Osteoblast (primary cell): ENCODE measurements around the gene GH1. TPM values are rescaled to one million over a fixed set of nuclear protein-coding genes. Genes with fewer than 3 reads are reported as not detected.
A peak's percentile ranks its signal among the peaks of the same experiment; 100 is the strongest.
"Not testable (repeated sequence)": the region's sequence is repeated elsewhere in the genome, so short reads cannot be mapped to it uniquely, and the experiment has no call there.

Experiments used
- DNase-seq: peaks from one replicate; pipeline ENCODE4 v3.0.0; 2011; ENCODE audit warnings: low spot score, mixed read lengths; ENCODE audit not compliant: insufficient read length; ENCODE audit errors: missing footprints
- H2AFZ ChIP-seq: 2 replicates; pipeline ENCODE4 v1.6.0; 2011; ENCODE audit warnings: mild to moderate bottlenecking, low read length
- H3K27ac ChIP-seq: 2 replicates; pipeline ENCODE4 v1.5.1; 2011; ENCODE audit warnings: mild to moderate bottlenecking, low read depth, low read length, moderate library complexity
- H3K27me3 ChIP-seq: 2 replicates; pipeline ENCODE4 v1.6.0; 2012; ENCODE audit warnings: mild to moderate bottlenecking, control low read depth, inconsistent platforms, low read length, moderate library complexity; ENCODE audit not compliant: insufficient read depth
- H3K36me3 ChIP-seq: 2 replicates; pipeline ENCODE4 v1.5.1; 2011; ENCODE audit warnings: mild to moderate bottlenecking, low read length, control low read depth, moderate library complexity; ENCODE audit not compliant: insufficient read depth
- H3K4me1 ChIP-seq: 2 replicates; pipeline ENCODE4 v1.5.1; 2011; ENCODE audit warnings: mild to moderate bottlenecking, low read length, control low read depth, moderate library complexity; ENCODE audit not compliant: insufficient read depth
- H3K4me2 ChIP-seq: 2 replicates; pipeline ENCODE4 v1.6.0; 2011; ENCODE audit warnings: mild to moderate bottlenecking, low read length; ENCODE audit not compliant: insufficient read depth
- H3K4me3 ChIP-seq: fragments of 200-600 bp; sonication (generic); 3 replicates; pipeline ENCODE4 v1.5.1; 2012; ENCODE audit warnings: mild to moderate bottlenecking, low read length, inconsistent platforms; ENCODE audit not compliant: insufficient read depth
- H3K79me2 ChIP-seq: 2 replicates; pipeline ENCODE4 v1.6.0; 2012; ENCODE audit warnings: mild to moderate bottlenecking, low read length, control low read depth, inconsistent platforms; ENCODE audit not compliant: insufficient read depth
- H3K9me3 ChIP-seq: 2 replicates; pipeline ENCODE4 v1.5.1; 2011; ENCODE audit warnings: low read depth, low read length, control low read depth
- H4K20me1 ChIP-seq: 2 replicates; pipeline ENCODE4 v1.6.0; 2012; ENCODE audit warnings: mild to moderate bottlenecking, low read length, control low read depth; ENCODE audit not compliant: insufficient read depth
- CTCF ChIP-seq: IDR thresholded peaks from 2 replicates; pipeline ENCODE4 v1.5.1; 2011; ENCODE audit warnings: mild to moderate bottlenecking, low read depth, low read length, moderate library complexity; ENCODE audit errors: extremely low read depth
- total RNA-seq: library from RNA; depleted of rRNA; stranded (reverse); fragments of >200 nt; gene quantifications from 2 replicates; pipeline ENCODE4 v1.2.3, GENCODE V29; 2012

The GH1 gene
- total RNA-seq, 1 donor: not detected

GRCh38 chr17:63927464-63928171 lies 9.0 kb upstream of the GH1 start:
- TF ChIP-seq CTCF: no peak
- no peaks in the 10 kb centered on the region for H3K79me2 ChIP-seq
- no peaks in the 10 kb centered on the region for H3K36me3 ChIP-seq
- no peaks in the 10 kb centered on the region for H4K20me1 ChIP-seq
- no peaks in the 10 kb centered on the region for H3K9me3 ChIP-seq
- no peaks in the 10 kb centered on the region for H3K4me1 ChIP-seq
- H3K4me3 ChIP-seq: no peak overlapping the region
- no peak overlapping the region for H2AFZ ChIP-seq
- no peaks in the 10 kb centered on the region for H3K27me3 ChIP-seq
- peak; percentile 67 for DNase-seq
- no peak overlapping the region for H3K27ac ChIP-seq
- no peak overlapping the region for H3K4me2 ChIP-seq

DNA sequence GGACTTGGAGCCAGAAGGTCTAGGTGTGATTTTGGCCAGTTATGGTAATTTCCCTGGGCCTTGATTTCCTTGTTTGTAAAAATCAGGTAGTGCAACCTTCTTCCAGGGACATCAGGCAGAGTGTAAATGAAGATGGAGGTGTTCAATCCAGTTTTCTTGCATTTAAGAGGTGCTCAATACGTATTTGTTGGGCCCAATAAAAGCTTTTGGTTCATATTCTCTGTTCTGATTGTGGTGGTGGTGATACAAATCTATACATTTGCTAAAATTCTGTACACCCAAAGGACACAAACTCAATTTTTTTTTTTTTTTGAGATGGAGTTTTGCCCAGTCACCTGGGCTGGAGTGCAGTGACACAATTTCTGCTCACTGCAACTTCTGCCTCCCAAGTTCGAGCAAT lies 7.5 kb upstream of the GH1 start:
- no peaks in the 10 kb centered on the region for H4K20me1 ChIP-seq
- H3K4me1 ChIP-seq: no peaks in the 10 kb centered on the region
- no peak overlapping the region for H3K27ac ChIP-seq
- no peak overlapping the region for H3K4me3 ChIP-seq
- H3K27me3 ChIP-seq: no peaks in the 10 kb centered on the region
- H3K9me3 ChIP-seq: no peaks in the 10 kb centered on the region
- no peaks in the 10 kb centered on the region for H3K79me2 ChIP-seq
- no peak overlapping the region for H3K4me2 ChIP-seq
- H3K36me3 ChIP-seq: no peaks in the 10 kb centered on the region
- no peak for TF ChIP-seq CTCF
- peak; percentile 41 for DNase-seq
- H2AFZ ChIP-seq: no peak overlapping the region

DNA sequence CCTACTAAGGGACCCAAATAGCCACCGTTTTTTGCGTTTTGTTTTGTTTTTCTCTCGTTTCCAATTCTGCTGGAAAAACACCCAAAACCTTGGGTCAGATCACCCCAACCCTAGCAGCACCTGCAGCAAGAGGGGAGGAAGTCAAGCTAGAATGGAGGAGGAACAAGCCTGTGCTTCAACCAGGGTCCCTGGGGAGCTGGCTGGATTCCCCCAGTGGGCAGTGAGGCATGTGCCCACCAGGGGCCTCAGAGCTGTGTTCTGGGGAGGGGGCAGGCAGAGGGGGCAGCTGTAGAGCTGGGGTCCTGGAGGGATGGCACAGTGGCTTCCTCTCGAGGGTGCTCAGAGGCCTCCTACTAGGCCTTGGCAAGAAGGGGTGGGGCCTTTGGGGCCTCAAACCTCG lies 7.0 kb upstream of the GH1 start:
- peak; percentile 73 for DNase-seq
- Histone ChIP-seq H3K79me2 (no peaks in the 10 kb centered on the region), H3K9me3 (no peaks in the 10 kb centered on the region), H4K20me1 (no peaks in the 10 kb centered on the region), H3K4me2 (no peak overlapping the region), H3K36me3 (no peaks in the 10 kb centered on the region), H3K4me1 (no peaks in the 10 kb centered on the region), H3K4me3 (no peak overlapping the region), H2AFZ (no peak overlapping the region), H3K27me3 (no peaks in the 10 kb centered on the region), H3K27ac (no peak overlapping the region)
- no peak for TF ChIP-seq CTCF

GRCh38 chr17:63922402-63922801 lies 3.8 kb upstream of the GH1 start:
- not testable (repeated sequence) for H3K27ac ChIP-seq, H3K4me3 ChIP-seq, DNase-seq, H3K79me2 ChIP-seq, H2AFZ ChIP-seq, H4K20me1 ChIP-seq, H3K27me3 ChIP-seq, H3K4me2 ChIP-seq, H3K4me1 ChIP-seq, H3K9me3 ChIP-seq, H3K36me3 ChIP-seq

DNA sequence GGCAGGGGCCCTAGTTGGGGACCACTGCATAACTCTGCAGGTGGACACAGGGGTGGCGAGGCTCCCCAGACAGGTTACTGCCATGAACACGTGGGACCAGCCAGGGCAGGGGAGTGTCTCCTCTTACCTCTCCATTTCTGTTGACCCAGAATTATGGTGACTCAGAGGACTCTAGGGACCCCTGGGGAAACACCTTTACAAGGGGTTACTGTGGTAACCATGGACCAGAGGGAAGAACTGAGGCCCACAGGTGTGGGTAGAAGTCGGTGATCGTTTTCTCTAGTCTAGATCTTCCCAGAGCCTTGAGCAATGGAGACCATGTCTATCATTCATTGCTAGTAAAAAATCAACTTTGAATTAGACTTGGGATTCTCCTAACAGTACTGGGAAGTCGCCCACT lies 2.1 kb upstream of the GH1 start:
- H2AFZ ChIP-seq, H3K79me2 ChIP-seq, H3K4me1 ChIP-seq, H3K27me3 ChIP-seq, H3K9me3 ChIP-seq, H4K20me1 ChIP-seq, H3K4me3 ChIP-seq, H3K27ac ChIP-seq, H3K4me2 ChIP-seq, DNase-seq, H3K36me3 ChIP-seq: not testable (repeated sequence)

DNA sequence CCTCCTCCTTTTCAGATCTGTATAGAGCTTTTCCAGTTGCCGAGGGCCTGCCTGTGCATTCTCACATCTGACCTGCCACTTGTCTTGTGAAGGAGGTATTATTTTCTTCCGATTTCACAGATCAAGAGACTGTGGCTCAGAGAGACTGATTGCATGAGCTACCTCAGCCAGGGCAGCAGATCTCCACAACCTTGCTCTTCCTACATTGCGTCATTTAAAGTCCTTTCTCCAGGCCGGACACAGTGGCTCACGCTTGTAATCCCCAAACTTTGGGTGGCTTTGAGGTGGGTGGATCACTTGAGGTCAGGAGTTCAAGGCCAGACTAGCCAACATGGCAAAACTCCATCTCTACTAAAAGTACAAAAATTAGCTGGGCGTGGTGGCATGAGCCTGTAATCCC lies 1.4 kb upstream of the GH1 start:
- H3K36me3 ChIP-seq, H4K20me1 ChIP-seq, H2AFZ ChIP-seq, H3K27ac ChIP-seq, H3K4me1 ChIP-seq, H3K79me2 ChIP-seq, H3K9me3 ChIP-seq, H3K4me2 ChIP-seq, H3K4me3 ChIP-seq, DNase-seq: not testable (repeated sequence)
- H3K27me3 ChIP-seq: peaks cover 11% of the 10 kb centered on the region
